NCI-H1048 (cell line): Measurements from ENCODE around the gene TPM4.
"Not testable (repeated sequence)": the region's sequence is repeated elsewhere in the genome, so short reads cannot be mapped to it uniquely, and the experiment has no call there.

ENCODE experiments used
- DNase-seq: peaks from one replicate; lab custom pipeline; 2025; lab: John Stamatoyannopoulos, UW

Gene TPM4

DNA sequence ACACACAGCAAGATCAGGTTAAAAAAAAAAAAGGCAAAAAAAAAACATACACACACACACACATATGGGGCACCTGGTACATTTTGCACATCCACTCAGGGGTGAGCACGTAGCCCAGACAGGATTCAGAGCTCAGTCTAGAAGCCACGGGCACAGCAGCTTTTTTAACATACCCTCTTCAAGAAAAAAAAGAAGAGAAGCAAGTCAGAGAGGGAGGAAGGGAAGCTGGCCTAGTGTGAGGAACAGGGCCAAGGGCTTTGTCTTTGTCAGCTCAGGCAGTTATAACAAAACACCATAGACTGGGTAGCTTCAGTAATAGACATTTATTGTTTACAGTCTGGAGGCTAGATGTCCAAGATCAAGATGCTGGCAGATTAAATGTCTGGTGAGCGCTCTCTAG lies 2.3 kb upstream of the TPM4 start:
- DNase-seq: no peak

DNA sequence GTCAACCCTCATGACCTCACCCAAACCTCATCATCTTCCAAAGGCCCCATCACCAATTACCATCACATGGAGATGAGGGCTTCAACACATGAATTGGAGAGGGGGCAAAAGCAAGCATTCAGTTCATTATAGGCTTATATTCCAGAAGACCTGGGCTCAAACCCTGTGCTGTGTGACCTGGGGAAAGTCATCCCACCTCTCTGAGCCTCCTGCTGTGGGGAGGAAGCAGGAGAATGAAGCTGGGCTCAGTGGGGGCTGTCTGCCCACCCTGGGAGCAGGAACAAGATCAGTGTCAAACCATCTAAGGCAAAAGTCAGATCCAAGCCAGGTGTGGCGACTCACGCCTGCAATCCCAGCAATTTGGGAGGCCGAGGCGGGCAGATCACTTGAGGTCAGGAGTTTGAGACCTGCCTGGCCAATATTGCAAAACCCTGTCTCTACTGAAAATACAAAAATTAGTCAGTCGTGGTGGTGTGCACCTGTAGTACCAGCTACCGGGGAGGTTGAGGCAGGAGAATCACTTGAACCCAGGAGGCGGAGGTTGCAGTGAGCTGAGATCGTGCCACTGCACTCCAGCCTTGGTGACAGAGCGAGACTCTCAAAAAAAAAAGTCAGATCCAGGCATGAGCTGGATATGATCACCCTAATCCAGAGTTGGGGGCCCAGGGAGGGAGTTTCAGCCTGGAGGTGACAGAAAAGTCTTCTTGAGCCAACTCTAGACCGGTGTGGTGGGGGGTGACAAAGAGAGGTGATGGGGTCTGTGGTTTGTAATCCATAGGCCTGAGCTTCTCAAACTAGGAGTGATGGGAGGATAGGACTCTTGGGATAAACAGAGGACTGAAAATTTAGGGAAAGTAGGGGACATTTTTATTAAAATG lies 1.6 kb upstream of the TPM4 start:
- DNase-seq: no peak

DNA sequence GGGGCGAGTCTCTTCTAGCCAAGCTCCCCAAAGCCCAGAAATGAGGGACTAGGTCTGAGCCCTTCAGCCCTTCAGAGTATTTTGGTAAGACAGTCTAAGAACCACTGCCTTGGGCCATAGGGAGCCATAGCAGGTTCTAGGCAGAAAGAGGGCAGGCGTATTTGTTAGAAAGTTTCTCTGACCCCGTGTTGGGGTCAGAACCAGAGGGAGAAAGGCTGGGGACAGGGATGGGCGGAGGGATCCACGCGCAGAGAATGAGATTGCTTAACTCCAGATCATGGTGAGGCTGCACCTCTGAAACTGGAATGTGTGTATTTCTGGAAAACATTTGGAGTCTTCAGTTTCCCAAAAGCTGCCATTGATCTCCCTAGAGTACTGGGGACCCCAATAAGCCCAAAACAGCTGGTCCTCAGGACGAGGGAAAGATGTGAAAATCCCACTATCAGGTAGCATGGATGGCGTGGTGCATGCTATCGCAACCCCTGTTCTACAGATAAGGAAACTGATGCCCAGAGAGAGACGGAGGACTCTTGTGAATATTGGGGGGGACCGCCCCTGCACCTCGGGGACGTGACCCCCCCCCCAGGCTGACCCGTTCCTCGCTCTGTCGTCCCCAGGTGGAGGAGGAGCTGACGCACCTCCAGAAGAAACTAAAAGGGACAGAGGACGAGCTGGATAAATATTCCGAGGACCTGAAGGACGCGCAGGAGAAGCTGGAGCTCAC lies 703 bp upstream of the TPM4 start:
- no peak for DNase-seq

DNA sequence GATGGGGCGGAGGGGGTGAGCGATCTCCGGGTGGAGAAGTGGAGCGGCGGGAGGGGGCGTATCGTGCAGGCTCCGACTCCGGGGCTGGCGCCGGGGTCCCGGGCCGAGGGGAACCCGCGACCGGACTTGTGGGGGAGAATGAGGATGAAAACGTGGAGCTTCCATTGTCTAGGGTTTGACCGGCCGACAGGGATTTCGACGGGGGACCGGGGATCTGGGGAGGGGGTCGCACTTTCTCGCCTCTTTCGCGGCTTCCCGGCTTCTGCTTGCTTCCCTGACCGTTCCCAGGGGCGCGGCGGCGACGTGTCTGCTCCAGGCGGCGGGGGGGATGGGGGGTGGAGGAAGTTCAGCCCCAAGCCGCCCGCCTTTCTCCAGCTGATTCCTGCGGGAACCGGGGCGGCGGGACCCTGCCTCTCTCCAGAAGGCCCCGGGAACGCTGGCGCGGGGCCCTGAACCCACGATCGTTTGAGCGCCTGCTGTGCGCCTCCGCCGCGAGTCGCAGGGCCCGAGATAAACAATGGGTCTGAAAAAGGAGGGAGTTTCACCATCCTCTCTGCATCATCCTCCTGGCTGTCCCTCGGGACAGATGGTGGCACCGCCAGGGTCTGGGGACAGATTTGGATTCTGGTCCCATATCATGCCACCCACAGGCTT lies 790 bp downstream of the TPM4 start:
- no peak for DNase-seq

DNA sequence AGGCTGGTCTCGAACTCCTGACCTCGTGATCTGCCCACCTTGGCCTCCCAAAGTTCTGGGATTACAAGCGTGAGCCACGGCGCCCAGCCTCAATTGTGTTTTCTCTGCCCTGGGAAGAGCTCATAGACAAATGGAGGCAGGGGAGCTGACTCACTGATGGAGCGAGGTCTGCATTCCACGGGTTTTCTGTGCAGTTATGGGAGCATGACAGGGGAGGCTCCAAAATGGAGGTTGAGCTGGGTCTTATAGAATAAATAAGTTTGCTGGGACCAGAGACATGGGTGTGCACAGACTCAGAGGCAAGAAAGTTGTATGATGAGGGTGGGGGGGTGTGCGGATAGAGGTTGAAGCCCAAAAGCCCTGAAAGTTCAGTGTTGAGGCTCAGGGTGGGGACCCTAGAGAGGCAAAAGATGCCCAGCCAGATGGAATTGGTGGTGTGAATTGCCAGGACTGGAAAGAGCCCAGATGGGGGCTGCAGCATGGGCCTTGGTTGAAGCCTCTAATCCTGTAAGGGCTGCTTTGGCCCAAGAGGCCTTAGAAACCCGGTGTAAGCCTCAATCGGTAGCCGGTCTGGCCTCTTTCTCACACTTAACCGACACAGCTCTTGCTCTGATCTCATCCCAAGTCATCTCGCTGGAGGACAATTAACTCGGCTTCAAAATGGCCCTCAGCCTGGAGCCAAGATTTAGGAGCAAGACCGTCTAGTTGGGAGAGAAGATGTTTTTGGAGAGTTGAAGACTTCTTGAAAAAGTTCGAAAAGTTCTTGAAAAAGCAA lies 1.9 kb downstream of the TPM4 start:
- DNase-seq: no peak

GRCh38 chr19:16078759-16079707 lies 2.7 kb downstream of the TPM4 start:
- DNase-seq: peak; percentile 41

- no peak for DNase-seq
Observed at GRCh38 chr19:16084067-16084685, 7.9 kb downstream of the TPM4 start.

DNA sequence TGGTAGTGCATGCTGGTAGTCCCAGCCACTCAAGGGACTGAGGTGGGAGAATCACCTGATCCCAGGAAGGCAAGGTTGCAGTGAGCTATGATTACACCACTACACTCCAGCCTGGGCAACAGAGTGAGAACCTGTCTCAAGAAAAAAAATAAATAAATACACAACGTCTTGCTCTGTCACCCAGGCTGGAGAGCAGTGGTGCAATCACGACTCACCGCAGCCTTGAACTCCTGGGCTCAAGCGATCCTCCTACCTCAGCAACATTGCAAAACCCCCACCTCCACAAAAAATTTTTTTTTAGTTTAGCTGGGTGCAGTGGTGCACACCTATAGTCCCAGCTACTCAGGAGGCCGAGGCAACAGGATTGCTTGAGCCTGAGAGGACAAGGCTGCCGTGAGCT lies 8.8 kb downstream of the TPM4 start:
- DNase-seq: no peak

DNA sequence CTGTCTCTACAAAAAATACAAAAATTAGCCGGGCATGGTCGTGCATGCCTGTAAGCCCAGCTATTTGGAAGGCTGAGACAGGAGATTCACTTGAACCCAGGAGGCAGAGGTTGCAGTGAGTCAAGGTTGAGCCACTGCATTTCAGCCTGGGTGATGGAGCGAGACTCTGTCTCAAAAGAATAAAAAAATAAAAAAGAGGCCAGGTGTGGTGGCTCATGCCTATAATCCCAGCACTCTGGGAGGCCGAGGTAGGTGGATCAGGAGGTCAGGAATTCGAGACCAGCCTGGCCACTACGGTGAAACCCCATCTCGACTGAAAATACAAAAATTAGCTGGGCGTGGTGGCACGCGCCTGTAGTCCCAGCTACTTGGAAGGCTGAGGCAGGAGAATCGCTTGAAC lies 11.1 kb downstream of the TPM4 start:
- not testable (repeated sequence) for DNase-seq

DNA sequence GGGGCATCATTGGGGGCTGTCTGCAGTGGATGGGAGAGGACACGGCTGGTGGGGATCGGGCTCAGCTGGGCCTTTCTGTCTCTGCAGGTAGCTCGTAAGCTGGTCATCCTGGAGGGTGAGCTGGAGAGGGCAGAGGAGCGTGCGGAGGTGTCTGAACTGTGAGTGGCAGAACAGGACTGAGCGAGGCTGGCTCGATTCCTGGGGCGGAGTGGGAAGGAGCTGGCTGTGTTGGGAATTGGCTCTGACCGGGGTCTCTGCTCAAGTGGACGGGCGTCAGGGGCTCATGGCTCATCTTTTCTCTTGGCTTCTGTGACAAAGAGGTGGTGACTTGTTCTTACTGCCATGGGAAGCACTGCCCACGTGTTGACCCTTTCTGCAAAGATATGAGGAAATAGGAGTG lies 11.6 kb downstream of the TPM4 start:
- no peak for DNase-seq

DNA sequence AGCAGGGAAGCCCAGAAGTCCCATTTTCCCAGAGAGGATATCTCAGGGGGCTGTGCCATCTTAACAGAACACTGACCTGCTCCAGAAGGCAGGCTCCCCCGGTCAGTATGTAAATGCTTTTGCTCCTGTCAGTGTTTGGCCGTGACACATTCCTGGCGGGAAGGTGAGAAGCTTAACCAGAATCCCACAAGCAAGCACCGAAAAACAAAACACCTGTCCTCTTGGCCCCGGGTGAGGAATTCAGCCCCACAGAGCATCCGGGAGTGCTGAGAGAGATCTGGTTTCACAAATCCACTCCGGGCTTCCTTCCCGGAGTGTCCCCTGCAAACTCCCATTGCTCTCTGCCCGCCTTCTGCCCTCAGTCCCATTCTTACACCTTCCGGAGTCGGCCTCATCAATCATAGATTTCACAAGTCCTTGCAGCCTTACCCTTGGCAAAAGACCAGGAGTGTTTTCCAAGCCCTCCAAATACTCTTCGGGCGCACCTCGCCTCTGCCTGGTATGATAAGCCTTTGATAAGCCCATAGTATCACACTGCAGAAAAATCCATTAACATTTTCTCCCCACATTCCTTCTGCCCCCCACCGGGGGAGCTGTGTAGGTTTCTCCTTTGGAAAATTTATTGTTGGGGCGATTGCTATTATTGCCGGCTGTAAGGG lies 12.2 kb downstream of the TPM4 start:
- no peak for DNase-seq

- no peak for DNase-seq
Observed at GRCh38 chr19:16089010-16089846, 12.9 kb downstream of the TPM4 start.

GRCh38 chr19:16091546-16092475 lies 15.5 kb downstream of the TPM4 start:
- no peak for DNase-seq

DNA sequence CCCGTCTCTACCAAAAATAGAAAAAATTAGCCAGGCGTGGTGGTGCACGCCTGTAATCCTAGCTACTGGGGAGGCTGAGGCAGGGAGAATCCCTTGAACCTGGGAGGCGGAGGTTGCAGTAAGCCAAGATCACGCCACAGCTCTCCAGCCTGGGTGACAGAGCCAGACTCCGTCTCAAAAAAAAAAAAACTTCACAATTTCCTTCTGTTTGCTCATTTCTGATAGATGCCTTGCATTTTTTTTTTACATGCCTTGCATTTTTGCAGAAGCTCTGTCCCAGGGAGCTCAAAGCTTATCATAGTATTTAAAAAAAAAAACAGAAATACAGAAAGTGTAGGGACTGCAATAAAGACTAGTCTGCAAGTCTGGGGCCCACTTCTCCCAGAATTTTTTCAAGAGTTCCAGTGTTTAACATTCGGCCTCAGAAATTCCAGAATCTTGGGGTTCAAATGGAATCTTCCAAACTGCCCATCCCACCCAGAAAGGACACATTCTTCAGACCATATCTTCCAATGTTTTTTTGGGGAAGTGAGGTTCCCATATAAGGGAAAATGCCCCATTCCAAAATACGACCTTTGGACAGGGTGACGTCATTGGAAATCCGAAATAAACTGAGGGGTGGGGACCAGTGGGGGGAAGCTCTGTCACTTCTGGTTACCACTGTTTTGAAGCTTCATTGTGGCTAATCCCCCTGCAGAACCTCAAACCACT lies 18.2 kb downstream of the TPM4 start:
- no peak for DNase-seq

GRCh38 chr19:16095071-16095571 lies 18.8 kb downstream of the TPM4 start:
- DNase-seq: no peak

DNA sequence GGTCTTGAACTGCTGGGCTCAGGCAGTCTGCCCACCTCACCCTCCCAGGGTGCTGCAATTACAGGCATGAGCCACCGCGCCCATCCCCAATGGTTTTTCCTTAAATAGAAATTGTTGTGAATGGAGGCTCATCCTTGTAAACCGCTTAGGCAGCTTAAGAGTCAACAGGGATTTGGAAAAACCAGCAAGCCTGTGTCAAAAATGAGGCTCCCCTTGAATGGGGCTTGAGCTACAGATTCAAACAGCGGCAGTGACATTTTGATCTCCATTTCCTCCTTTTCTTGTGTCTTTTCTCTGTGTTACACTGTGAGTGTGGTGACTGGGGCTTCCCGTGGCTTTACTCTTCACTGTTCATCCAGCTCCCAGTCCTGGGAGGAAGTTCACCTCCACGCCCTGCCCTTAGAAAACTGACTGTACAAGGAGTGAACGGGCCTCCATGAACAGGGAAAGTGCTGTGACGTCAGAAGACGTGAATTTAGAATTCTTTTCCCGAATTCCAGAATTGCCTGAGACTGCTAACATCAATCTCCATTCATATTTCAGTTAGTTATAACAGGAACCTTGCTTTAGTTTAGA lies 20.1 kb downstream of the TPM4 start:
- DNase-seq: no peak

- DNase-seq: no peak
Observed at GRCh38 chr19:16098416-16098768, 22.1 kb downstream of the TPM4 start.
